ENCODE results near the gene CLEC20A.

CLEC20A gene

DNA sequence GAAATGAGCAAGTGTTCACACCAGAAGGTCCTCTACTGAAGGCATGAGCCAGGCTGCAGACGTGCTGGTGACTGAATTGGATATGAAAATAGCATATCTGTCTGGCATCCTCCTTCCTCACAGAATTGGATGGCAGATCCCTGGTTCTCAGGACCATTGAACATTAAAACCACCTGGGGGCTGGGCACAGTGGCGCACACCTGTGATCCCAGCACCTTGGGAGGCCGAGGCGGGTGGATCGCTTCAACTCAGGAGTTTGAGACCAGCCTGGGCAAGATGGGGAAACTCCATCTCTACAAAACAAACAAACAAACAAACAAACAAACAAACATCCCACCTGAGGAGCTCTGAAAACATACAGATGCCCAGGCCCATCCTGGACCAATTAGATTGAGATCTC lies 39.6 kb upstream of the CLEC20A start:
- H3K4me3 ChIP-seq (ENCODE audit: low read depth, low read length), result no peak overlapping the region

DNA sequence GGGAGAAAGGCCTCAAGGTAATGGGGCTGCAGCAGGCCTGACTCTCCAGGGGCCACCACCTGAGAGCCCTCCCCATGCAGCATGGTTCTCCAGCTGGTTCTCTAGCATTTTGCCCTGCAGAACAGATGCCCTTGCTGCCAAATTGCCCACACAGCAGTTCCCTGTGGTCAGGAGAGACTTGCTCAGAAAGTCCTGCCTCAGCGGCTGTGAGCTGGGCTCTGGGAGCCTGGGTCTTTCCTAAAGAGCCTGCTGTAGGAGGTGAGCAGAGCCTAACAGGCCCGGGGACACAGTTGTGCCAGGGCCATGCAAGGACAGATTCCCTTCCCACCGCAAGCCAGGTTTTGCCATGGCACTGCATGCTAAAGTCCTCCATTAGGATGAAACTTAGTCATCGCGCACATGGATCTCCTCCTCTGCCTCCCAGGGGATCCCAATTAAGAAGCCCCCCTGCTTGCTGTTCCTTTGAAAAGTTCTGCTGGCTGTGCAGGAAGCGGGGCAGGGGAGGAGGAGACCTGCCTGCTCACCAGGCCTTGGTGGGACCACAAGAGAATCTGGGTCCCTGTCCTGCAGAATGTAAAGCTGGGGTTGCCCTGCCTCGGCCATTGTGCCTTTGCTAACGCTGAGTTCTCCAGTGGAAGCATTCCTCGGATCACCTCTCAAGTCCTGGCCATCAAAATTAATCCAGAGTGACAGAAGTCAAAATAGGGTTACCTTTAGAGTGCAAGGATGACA lies 37.5 kb upstream of the CLEC20A start:
- TF ChIP-seq, protein P1, sequence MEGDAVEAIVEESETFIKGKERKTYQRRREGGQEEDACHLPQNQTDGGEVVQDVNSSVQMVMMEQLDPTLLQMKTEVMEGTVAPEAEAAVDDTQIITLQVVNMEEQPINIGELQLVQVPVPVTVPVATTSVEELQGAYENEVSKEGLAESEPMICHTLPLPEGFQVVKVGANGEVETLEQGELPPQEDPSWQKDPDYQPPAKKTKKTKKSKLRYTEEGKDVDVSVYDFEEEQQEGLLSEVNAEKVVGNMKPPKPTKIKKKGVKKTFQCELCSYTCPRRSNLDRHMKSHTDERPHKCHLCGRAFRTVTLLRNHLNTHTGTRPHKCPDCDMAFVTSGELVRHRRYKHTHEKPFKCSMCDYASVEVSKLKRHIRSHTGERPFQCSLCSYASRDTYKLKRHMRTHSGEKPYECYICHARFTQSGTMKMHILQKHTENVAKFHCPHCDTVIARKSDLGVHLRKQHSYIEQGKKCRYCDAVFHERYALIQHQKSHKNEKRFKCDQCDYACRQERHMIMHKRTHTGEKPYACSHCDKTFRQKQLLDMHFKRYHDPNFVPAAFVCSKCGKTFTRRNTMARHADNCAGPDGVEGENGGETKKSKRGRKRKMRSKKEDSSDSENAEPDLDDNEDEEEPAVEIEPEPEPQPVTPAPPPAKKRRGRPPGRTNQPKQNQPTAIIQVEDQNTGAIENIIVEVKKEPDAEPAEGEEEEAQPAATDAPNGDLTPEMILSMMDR (IDR thresholded peaks at IDR 0.05; ENCODE audit: borderline replicate concordance, insufficient read depth, low read depth, low read length), result no peak
- H3K4me3 ChIP-seq (ENCODE audit: low read depth, low read length), result no peak overlapping the region

More for the DNA sequence above, 39.6 kb upstream of the CLEC20A start:
- TF ChIP-seq, protein P1 (IDR thresholded peaks at IDR 0.05; ENCODE audit: borderline replicate concordance, insufficient read depth, low read depth, low read length), result no peak

DNA sequence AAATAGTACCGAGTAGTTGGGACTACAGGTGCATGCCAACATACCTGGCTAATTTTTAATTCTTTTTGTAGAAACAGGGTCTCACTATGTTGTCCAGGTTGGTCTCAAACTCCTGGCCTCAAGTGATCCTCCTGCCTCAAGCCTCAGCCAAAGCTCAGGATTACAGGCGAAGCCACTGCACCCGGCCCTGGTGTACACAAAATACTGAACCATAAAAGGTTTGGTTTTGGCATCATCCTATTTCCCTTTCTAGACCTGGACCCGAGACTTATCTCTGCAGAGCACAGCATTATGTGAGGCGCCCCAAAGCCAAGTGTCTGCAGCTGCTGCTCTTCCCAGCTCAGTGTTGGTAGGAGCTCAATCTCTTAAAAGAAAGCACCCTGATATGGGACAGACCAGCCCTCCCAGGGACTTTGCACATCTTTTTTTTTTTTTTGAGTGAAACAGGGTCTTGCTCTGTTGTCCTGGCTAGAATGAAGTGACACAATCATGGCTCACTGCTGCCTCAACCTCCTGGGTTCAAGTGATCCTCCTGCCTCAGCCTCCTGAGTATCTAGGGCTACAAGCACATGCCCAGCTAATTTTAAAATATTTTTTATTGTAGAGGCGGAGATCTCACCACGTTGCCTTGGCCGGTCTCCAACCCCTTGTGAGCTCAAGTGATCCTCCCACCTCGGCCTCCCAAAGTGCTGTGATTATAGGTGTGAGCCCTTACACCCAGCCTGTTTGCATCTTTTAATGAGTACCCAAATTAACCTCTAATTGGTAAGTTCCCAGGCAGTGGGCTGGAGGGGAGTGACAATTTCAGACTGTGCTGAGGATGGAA lies 36.6 kb upstream of the CLEC20A start:
- H3K4me3 ChIP-seq (ENCODE audit: low read depth, low read length), result no peak overlapping the region
- TF ChIP-seq, protein P1 (IDR thresholded peaks at IDR 0.05; ENCODE audit: borderline replicate concordance, insufficient read depth, low read depth, low read length), result no peak

DNA sequence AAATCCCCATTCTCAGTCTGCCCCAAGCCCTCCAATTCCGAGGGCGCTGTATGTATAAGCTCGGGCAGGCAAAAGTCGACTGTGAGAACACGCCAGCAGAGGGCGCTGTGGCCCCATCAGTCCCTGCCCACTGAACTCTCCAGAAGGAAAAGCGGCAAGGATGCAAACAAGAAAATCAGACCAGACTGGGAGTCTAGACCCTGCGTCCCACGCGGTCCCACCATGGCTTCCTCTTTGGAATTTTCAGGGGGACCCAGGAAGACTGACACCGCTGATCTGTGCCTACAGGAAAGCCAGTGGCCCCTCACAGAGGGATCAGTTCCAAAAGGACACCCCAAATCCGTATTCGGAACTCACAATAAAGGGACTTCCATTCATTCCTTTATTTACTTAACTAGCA lies 35.6 kb upstream of the CLEC20A start:
- H3K4me3 ChIP-seq (ENCODE audit: low read depth, low read length), result no peak overlapping the region
- TF ChIP-seq, protein P1 (IDR thresholded peaks at IDR 0.05; ENCODE audit: borderline replicate concordance, insufficient read depth, low read depth, low read length), result peak; percentile 83

DNA sequence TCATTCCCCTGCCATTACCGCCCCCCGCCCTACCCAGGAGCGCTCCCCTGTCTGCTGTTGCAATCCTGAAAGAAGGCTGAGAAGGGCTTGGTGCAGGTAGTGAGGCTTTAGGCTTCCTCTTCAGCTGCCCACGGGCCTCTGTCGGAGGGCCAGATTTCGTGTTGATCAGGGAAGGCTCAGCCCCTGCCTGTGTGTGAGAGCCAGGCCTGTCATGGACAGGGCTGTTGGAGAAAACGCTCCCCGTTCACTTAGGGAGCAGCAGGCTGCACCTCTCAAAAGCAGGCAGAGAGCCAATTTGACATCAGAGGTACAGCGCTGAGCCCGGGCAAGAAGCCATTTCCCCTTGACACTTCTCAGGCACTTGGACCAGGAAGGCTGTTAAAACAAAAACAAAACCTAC lies 35.1 kb upstream of the CLEC20A start:
- TF ChIP-seq, protein P1 (IDR thresholded peaks at IDR 0.05; ENCODE audit: borderline replicate concordance, insufficient read depth, low read depth, low read length), result no peak
- H3K4me3 ChIP-seq (ENCODE audit: low read depth, low read length), result no peak overlapping the region

DNA sequence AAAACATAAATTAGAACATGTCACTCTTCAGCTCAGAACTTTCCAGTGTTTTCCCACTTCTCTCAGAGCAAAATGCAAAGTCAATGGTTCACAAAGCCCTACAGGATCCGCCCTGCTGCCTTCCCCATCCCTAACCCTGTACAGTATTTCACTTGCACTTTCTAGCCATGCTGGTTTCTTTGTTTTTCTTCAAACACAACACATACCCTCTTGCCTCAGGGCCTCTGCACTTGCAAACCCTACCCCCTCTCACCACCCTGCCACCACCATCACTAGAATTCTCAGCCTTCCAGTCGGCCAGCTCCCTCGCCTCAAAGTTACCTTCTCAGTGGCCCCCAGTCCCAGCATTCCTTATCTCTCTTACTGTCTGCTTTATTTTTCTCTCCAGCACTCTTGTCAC lies 33.7 kb upstream of the CLEC20A start:
- TF ChIP-seq, protein P1 (IDR thresholded peaks at IDR 0.05; ENCODE audit: borderline replicate concordance, insufficient read depth, low read depth, low read length), result no peak
- no peak overlapping the region for H3K4me3 ChIP-seq (ENCODE audit: low read depth, low read length)

Data from GM12875 (cell line).